HG03342 (cell line): ENCODE measurements around the gene KDM1A.

ENCODE experiments used
- ATAC-seq: cut with Tn5 transposase; IDR thresholded peaks from one replicate; pipeline ENCODE4 v1.9.1; 2021; ENCODE audit warnings: mild to moderate bottlenecking, moderate library complexity; ENCODE audit not compliant: unreplicated experiment

The KDM1A gene

GRCh38 chr1:23103001-23103889, 84.0 kb downstream of the KDM1A start:
- ATAC-seq: no peak

- ATAC-seq: no peak
Observed at GRCh38 chr1:23108918-23109533, 89.8 kb downstream of the KDM1A start.

DNA sequence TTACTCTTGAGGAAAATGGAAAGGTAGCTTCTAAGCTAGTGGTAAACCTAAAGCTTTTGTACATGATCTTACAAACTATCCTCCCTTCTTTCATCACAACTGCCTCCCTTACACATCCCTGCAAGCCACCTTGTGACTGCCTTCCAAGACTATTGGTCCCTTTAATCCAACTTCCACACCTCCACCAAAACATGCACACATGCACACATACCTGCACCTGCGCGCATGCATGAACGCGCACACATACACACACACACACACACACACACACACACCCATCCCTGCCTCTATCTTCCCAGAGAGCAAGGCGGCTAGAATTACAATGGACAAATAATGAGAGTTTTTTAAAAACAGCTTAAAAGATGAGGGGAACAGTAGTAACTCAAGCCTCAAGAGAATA, 91.1 kb downstream of the KDM1A start:
- ATAC-seq: no peak

GRCh38 chr1:23111600-23112535, 92.6 kb downstream of the KDM1A start:
- no peak for ATAC-seq

GRCh38 chr1:23114424-23115079, 95.3 kb downstream of the KDM1A start:
- ATAC-seq: no peak

GRCh38 chr1:23116216-23116836, 97.1 kb downstream of the KDM1A start:
- no peak for ATAC-seq

- no peak for ATAC-seq
Observed at GRCh38 chr1:23116921-23117699, 97.8 kb downstream of the KDM1A start.

DNA sequence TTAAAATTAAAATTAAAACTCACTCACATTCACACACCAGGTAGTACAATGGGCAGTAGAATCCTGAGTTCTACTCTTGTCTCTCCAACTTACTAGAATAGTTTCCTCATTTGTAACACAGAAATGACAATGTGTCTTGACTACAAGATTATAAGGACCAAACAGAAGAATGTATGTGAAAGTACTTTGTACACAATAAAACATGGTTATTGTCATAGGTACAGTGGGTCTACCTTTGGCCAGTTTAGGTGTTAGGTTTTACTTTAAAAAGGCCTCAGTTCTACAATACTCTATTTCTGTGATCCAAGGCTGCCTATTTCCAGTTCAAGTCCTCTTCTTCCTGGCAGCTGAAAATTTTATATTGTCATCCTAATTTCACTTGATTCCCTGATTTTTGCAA, 99.1 kb downstream of the KDM1A start:
- no peak for ATAC-seq

DNA sequence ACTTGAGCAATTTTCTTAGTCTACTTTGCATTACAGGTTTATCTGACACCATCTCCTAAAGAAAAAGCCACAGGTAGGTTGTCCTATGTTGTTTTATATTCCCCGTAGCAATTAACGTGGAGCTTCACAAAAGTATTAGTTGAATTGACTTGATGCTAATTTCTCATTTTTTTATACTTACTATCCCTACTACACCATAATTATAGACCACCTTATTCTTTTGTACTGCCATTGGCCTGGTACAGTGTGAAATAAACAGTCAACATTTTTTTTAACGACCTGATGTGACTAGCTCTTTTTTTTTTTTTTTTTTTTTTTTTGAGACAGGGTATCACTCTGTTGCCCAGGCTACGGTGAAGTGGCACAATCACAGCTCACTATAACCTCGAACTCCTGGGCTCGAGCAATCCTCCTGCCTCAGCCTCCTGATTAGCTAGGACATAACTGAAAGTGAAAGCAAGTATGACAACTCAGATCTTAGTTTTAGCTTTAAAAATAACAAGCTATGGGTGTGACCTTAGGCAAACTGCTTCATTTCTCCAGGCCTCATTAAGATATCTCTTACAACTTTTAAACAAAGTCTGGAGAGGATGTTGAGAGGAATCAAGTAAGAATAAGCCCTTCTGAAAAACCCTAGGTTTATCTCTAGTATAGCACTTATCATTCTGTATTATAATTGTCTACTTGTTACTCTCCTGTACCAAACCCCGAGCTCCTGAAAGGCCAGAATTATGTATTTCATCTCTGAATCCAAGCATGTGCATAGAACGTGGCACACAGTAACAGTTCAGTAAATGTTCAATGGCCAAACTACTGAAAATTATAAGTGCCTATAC, 99.9 kb downstream of the KDM1A start:
- no peak for ATAC-seq

DNA sequence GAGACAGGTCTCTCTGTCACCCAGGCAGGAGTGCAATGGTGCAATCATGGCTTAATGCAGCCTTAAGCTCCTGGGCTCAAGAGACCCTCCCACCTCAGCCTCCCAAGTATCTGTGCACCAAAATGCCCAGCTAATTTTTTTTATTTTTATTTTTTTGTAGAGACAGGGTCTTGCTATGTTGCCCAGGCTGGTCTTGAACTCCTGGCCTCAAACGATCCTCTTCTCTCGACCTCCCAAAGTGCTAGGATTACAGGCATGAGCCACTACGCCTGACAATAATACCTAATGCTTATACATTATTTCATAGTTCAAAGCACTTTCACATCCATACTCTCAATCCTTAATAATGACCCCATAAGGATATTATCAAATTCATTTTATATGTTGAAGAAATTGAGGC, 101.1 kb downstream of the KDM1A start:
- no peak for ATAC-seq

- ATAC-seq: no peak
Observed at GRCh38 chr1:23122023-23122748, 102.9 kb downstream of the KDM1A start.

GRCh38 chr1:23122796-23123195, 103.5 kb downstream of the KDM1A start:
- no peak for ATAC-seq

DNA sequence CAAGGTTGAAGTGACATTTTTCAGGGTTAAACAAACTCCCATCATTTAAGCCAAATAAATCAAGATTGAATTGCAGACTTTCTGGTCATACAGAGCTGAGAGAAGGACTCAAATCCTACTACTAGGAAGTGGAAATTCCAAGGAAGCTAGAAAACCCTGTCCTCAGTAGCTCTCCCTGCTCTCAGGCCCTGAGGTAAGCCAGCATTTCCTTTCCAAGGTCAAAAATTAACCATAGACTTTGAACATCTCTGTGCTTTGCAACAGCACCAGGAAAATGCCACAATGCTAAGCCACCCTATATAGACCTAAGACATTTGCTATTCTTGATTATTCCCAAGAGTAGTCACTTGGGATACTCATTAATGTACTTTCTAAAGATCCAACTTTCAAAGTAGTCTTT, 104.3 kb downstream of the KDM1A start:
- ATAC-seq: no peak

- ATAC-seq: no peak
Observed at GRCh38 chr1:23124259-23125026, 105.2 kb downstream of the KDM1A start.

- no peak for ATAC-seq
Observed at GRCh38 chr1:23125489-23125888, 106.2 kb downstream of the KDM1A start.

- no peak for ATAC-seq
Observed at GRCh38 chr1:23126200-23126599, 106.9 kb downstream of the KDM1A start.

DNA sequence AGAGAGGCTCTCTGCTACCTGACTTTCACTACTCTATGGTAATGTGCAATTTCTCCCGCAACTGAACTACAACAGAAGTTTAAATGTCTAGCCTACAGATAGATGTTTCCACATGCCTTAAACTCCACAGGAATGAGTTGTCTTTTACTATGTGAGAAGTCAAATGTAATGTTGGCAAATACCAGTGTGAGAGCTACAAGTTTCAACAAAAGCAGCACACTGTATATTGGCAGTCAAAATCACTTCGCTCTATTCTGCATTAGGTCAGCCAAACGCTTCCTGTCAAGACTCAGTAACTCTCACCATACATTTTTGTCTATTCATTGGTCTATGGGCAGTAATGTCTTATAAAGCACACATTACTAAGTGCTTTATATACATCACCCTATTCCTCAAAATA, 107.5 kb downstream of the KDM1A start:
- ATAC-seq: no peak
